H1 (cell line): Measurements from ENCODE around the gene SMU1. TPM values are rescaled to one million over a fixed set of nuclear protein-coding genes. Genes with fewer than 3 reads are reported as not detected.

ENCODE experiments used
- BRCA1 ChIP-seq: IDR thresholded peaks from 2 replicates; pipeline ENCODE4 v1.6.1; 2012; ENCODE audit warnings: low read depth, low read length, improper control_type of control experiment
- CBX5 ChIP-seq: fragments of 300-800, 300-1000 bp; sonication (generic); IDR thresholded peaks from 2 replicates; pipeline ENCODE4 v1.7.1; 2016; ENCODE audit warnings: antibody characterized with exemption, low read length, low read depth
- CHD1 ChIP-seq: IDR thresholded peaks from 2 replicates; pipeline ENCODE4 v1.6.1; 2012; ENCODE audit warnings: low read depth, low read length, improper control_type of control experiment
- CHD2 ChIP-seq: IDR thresholded peaks from 2 replicates; pipeline ENCODE4 v1.6.1; 2012; ENCODE audit warnings: low read length, improper control_type of control experiment
- CTBP2 ChIP-seq: IDR thresholded peaks from 2 replicates; pipeline ENCODE4 v1.7.0; 2011; ENCODE audit warnings: borderline replicate concordance, mild to moderate bottlenecking, moderate library complexity, mixed read lengths, low read length; ENCODE audit not compliant: insufficient read depth, insufficient read length
- EGR1 ChIP-seq: IDR thresholded peaks from 2 replicates; pipeline ENCODE4 v1.6.1; 2011; ENCODE audit warnings: low read depth, low read length, borderline replicate concordance
- GABPA ChIP-seq: IDR thresholded peaks from 2 replicates; pipeline ENCODE4 v1.6.1; 2011; ENCODE audit warnings: mild to moderate bottlenecking, low read length, moderate library complexity, borderline replicate concordance; ENCODE audit not compliant: insufficient read depth
- polyA plus RNA-seq, 7 experiments: library from polyadenylated mRNA; depleted of rRNA in 3 of 7; stranded (reverse) in 5 of 7; unstranded in 2 of 7; fragments of >200 nt in 5 of 7; fragments of 200-250 nt in 2 of 7; gene quantifications; 1 replicate in 5 of 7; 2 replicates in 1 of 7; 4 replicates in 1 of 7; pipeline versions ENCODE4 v1.2.1 to v1.2.3, GENCODE V29; 2011 to 2013; ENCODE audit warnings: missing spikeins in 2 of 7, mixed read lengths in 2 of 7
- total RNA-seq: library from RNA; stranded (reverse); fragmentation: NEBNext Ultra II Directional; extraction: Animal tissue kit (Norgen Biotek cat#: 25700); gene quantifications from 2 replicates; pipeline ENCODE4 v1.2.1, GENCODE V29; 2021
- TF ChIP-seq, protein P1 (sequence below): fragments of 300-600 bp; sonication (generic); IDR thresholded peaks from 2 replicates; pipeline ENCODE4 v1.7.1; 2012; ENCODE audit warnings: low read length, moderate library complexity, mild to moderate bottlenecking, inconsistent platforms; ENCODE audit not compliant: insufficient replicate concordance
- TF ChIP-seq, protein P2 (sequence below): IDR thresholded peaks from 2 replicates; pipeline ENCODE4 v1.6.1; 2011; ENCODE audit warnings: low read length, improper control_type of control experiment

The SMU1 gene
- total and polyA plus RNA-seq, 2 of the 8 experiments (the other 6 are each of a cell fraction or from before 2014, with no cell fraction given), result 8.4 to 26.0 TPM

DNA sequence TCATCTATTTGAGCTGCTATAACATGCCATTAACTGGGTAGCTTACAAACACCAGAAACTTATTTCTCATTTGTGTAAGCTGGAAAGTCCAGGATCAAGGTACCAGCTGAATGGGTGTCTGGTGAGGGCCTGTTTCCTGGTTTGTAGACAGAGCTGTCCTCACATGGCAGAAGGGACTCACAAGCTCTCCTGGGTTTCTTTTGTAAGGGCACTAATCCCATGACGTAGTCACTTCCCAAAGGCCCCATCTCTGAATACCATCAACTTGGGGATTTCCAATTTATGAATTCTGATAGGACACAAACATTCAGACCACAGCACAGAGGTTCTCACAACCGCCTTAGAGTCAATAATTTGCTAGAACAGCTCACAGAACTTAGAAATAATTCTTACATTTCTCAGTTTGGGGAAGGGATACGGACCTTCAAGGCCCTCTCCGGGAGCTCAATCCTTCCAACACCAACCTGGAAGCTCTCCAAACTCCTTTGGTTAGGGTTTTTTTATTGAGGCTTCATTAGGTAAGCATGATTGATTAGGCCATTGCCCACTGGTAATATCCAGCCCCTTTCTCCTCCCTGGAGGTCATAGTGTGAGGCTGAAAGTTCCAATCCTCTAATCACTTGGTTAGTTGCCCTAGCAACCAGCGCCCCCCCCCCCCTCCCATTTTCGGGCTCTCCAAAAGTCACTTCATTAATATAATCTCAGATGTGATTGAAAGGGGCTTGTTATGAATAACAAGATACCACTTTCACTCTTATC lies 59.0 kb downstream of the SMU1 start (continued):
- TF ChIP-seq, protein P1, sequence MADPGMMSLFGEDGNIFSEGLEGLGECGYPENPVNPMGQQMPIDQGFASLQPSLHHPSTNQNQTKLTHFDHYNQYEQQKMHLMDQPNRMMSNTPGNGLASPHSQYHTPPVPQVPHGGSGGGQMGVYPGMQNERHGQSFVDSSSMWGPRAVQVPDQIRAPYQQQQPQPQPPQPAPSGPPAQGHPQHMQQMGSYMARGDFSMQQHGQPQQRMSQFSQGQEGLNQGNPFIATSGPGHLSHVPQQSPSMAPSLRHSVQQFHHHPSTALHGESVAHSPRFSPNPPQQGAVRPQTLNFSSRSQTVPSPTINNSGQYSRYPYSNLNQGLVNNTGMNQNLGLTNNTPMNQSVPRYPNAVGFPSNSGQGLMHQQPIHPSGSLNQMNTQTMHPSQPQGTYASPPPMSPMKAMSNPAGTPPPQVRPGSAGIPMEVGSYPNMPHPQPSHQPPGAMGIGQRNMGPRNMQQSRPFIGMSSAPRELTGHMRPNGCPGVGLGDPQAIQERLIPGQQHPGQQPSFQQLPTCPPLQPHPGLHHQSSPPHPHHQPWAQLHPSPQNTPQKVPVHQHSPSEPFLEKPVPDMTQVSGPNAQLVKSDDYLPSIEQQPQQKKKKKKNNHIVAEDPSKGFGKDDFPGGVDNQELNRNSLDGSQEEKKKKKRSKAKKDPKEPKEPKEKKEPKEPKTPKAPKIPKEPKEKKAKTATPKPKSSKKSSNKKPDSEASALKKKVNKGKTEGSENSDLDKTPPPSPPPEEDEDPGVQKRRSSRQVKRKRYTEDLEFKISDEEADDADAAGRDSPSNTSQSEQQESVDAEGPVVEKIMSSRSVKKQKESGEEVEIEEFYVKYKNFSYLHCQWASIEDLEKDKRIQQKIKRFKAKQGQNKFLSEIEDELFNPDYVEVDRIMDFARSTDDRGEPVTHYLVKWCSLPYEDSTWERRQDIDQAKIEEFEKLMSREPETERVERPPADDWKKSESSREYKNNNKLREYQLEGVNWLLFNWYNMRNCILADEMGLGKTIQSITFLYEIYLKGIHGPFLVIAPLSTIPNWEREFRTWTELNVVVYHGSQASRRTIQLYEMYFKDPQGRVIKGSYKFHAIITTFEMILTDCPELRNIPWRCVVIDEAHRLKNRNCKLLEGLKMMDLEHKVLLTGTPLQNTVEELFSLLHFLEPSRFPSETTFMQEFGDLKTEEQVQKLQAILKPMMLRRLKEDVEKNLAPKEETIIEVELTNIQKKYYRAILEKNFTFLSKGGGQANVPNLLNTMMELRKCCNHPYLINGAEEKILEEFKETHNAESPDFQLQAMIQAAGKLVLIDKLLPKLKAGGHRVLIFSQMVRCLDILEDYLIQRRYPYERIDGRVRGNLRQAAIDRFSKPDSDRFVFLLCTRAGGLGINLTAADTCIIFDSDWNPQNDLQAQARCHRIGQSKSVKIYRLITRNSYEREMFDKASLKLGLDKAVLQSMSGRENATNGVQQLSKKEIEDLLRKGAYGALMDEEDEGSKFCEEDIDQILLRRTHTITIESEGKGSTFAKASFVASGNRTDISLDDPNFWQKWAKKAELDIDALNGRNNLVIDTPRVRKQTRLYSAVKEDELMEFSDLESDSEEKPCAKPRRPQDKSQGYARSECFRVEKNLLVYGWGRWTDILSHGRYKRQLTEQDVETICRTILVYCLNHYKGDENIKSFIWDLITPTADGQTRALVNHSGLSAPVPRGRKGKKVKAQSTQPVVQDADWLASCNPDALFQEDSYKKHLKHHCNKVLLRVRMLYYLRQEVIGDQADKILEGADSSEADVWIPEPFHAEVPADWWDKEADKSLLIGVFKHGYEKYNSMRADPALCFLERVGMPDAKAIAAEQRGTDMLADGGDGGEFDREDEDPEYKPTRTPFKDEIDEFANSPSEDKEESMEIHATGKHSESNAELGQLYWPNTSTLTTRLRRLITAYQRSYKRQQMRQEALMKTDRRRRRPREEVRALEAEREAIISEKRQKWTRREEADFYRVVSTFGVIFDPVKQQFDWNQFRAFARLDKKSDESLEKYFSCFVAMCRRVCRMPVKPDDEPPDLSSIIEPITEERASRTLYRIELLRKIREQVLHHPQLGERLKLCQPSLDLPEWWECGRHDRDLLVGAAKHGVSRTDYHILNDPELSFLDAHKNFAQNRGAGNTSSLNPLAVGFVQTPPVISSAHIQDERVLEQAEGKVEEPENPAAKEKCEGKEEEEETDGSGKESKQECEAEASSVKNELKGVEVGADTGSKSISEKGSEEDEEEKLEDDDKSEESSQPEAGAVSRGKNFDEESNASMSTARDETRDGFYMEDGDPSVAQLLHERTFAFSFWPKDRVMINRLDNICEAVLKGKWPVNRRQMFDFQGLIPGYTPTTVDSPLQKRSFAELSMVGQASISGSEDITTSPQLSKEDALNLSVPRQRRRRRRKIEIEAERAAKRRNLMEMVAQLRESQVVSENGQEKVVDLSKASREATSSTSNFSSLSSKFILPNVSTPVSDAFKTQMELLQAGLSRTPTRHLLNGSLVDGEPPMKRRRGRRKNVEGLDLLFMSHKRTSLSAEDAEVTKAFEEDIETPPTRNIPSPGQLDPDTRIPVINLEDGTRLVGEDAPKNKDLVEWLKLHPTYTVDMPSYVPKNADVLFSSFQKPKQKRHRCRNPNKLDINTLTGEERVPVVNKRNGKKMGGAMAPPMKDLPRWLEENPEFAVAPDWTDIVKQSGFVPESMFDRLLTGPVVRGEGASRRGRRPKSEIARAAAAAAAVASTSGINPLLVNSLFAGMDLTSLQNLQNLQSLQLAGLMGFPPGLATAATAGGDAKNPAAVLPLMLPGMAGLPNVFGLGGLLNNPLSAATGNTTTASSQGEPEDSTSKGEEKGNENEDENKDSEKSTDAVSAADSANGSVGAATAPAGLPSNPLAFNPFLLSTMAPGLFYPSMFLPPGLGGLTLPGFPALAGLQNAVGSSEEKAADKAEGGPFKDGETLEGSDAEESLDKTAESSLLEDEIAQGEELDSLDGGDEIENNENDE, result no peak
- TF ChIP-seq CHD1 (no peak), BRCA1 (no peak), EGR1 (no peak), CHD2 (no peak), GABPA (no peak), CTBP2 (no peak), CBX5 (no peak)
- TF ChIP-seq, protein P2, sequence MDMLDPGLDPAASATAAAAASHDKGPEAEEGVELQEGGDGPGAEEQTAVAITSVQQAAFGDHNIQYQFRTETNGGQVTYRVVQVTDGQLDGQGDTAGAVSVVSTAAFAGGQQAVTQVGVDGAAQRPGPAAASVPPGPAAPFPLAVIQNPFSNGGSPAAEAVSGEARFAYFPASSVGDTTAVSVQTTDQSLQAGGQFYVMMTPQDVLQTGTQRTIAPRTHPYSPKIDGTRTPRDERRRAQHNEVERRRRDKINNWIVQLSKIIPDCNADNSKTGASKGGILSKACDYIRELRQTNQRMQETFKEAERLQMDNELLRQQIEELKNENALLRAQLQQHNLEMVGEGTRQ, result no peak
